ENCODE measurements around the gene MRPL24. TPM values are rescaled to one million over a fixed set of nuclear protein-coding genes. Genes with fewer than 3 reads are reported as not detected.

MRPL24 gene
- total and polyA plus RNA-seq, 9 of the 15 experiments (the other 6 are each of a cell fraction or from before 2014, with no cell fraction given), result 74.3 to 267 (median 113) TPM

- TF ChIP-seq MNT (conservative IDR thresholded peaks at IDR 0.05), result no peak
- peak; percentile 74 for TF ChIP-seq POLR2G (IDR thresholded peaks at IDR 0.05; ENCODE audit: low read depth, low read length)
- TF ChIP-seq BRF1 (IDR thresholded peaks at IDR 0.05; ENCODE audit: borderline replicate concordance, extremely low read depth, insufficient read length), result no peak
- TF ChIP-seq RFX5 (IDR thresholded peaks at IDR 0.05; ENCODE audit: low read depth, low read length), result no peak
- no peak for TF ChIP-seq CHD4 (IDR thresholded peaks at IDR 0.05; ENCODE audit: insufficient read depth, insufficient replicate concordance, low read depth, low read length, poor library complexity, severe bottlenecking)
- TF ChIP-seq BMI1 (IDR thresholded peaks at IDR 0.05; ENCODE audit: low read length), result no peak
- no peak for TF ChIP-seq ZNF830 (CRISPR knock-in tag; IDR thresholded peaks at IDR 0.05)
- TF ChIP-seq PPARD (CRISPR knock-in tag; IDR thresholded peaks at IDR 0.05), result no peak
- TF ChIP-seq ZNF133 (CRISPR knock-in tag; IDR thresholded peaks at IDR 0.05), result no peak
- TF ChIP-seq RB1 (IDR thresholded peaks at IDR 0.05; ENCODE audit: low read depth), result peak; percentile 75; the same call in 1 of the 2 replicates
- no peak for TF ChIP-seq IFI16 (CRISPR knock-in tag; IDR thresholded peaks at IDR 0.05)
- TF ChIP-seq ZNF311 (CRISPR knock-in tag; IDR thresholded peaks at IDR 0.05), result no peak
- no peak for TF ChIP-seq HBP1 (CRISPR knock-in tag; IDR thresholded peaks at IDR 0.05)
- no peak for TF ChIP-seq ETV6 (IDR thresholded peaks at IDR 0.05; ENCODE audit: borderline replicate concordance in 1 of 2, low read depth in 2 of 2, low read length in 1 of 2)
- no peak for TF ChIP-seq ETV6 (CRISPR knock-in tag; IDR thresholded peaks at IDR 0.05; ENCODE audit: borderline replicate concordance)
- 0 out of 2 replicates have a peak, but pooled peaks have one; percentile 11 for TF ChIP-seq HCFC1 (IDR thresholded peaks at IDR 0.05; ENCODE audit: low read depth, low read length)
- peak in 1 of 2 experiments; percentile 57; a peak in 1 of 4 replicates for TF ChIP-seq SRF (CRISPR knock-in tag; IDR thresholded peaks at IDR 0.05)
- no peak for TF ChIP-seq NR0B1 (IDR thresholded peaks at IDR 0.05; ENCODE audit: partially characterized antibody)
Observed at GRCh38 chr1:156689035-156689952, 51.6 kb downstream of the MRPL24 start (continued).
